Retinal pigment epithelial cell (primary cell): ENCODE data around the gene SLC17A3.

Source experiments
- DNase-seq: peaks from one replicate; pipeline ENCODE4 v3.0.0-alpha.2; 2010; ENCODE audit warnings: low read depth
- H3K4me3 ChIP-seq: 2 replicates; pipeline ENCODE4 v1.5.1; 2011; ENCODE audit warnings: mild to moderate bottlenecking, low read length, control low read depth, moderate library complexity
- CTCF ChIP-seq: conservative IDR thresholded peaks from 2 replicates; pipeline ENCODE4 v1.5.1; 2011; ENCODE audit warnings: low read depth, low read length, control low read depth, inconsistent platforms

SLC17A3 gene

GRCh38 chr6:25892877-25893276 is 18.8 kb upstream of the SLC17A3 start:
- no peak for DNase-seq
- no peak for TF ChIP-seq CTCF
- H3K4me3 ChIP-seq, result no peak overlapping the region

- TF ChIP-seq CTCF, result peak; percentile 56
- DNase-seq, result no peak
- H3K4me3 ChIP-seq, result no peak overlapping the region
These were observed 16.1 kb upstream of the SLC17A3 start for GRCh38 chr6:25889877-25890853.

GRCh38 chr6:25888626-25889025 is 14.6 kb upstream of the SLC17A3 start:
- no peak for TF ChIP-seq CTCF
- H3K4me3 ChIP-seq, result no peak overlapping the region
- no peak for DNase-seq

- H3K4me3 ChIP-seq, result no peak overlapping the region
- no peak for TF ChIP-seq CTCF
- no peak for DNase-seq
These were observed 12.0 kb upstream of the SLC17A3 start for GRCh38 chr6:25886066-25886465.

GRCh38 chr6:25883991-25884390 is 9.9 kb upstream of the SLC17A3 start:
- no peak for DNase-seq
- TF ChIP-seq CTCF, result no peak
- no peak overlapping the region for H3K4me3 ChIP-seq

GRCh38 chr6:25883536-25883935 is 9.5 kb upstream of the SLC17A3 start:
- no peak overlapping the region for H3K4me3 ChIP-seq

More at GRCh38 chr6:25883536-25883935, 9.5 kb upstream of the SLC17A3 start:
- DNase-seq, result no peak
- TF ChIP-seq CTCF, result no peak
